ENCODE results near the gene CDC42BPA.

GRCh38 chr1:226967665-226968064 lies 350.6 kb downstream of the CDC42BPA start:
- TF ChIP-seq, protein P1, sequence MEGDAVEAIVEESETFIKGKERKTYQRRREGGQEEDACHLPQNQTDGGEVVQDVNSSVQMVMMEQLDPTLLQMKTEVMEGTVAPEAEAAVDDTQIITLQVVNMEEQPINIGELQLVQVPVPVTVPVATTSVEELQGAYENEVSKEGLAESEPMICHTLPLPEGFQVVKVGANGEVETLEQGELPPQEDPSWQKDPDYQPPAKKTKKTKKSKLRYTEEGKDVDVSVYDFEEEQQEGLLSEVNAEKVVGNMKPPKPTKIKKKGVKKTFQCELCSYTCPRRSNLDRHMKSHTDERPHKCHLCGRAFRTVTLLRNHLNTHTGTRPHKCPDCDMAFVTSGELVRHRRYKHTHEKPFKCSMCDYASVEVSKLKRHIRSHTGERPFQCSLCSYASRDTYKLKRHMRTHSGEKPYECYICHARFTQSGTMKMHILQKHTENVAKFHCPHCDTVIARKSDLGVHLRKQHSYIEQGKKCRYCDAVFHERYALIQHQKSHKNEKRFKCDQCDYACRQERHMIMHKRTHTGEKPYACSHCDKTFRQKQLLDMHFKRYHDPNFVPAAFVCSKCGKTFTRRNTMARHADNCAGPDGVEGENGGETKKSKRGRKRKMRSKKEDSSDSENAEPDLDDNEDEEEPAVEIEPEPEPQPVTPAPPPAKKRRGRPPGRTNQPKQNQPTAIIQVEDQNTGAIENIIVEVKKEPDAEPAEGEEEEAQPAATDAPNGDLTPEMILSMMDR (IDR thresholded peaks at IDR 0.05): no peak
- no peak for TF ChIP-seq POLR2A (IDR thresholded peaks at IDR 0.05)
